CD8-positive, alpha-beta memory T cell (primary cell): ENCODE data around the gene MYLK4. TPM values are rescaled to one million over a fixed set of nuclear protein-coding genes. Genes with fewer than 3 reads are reported as not detected.
A peak's percentile ranks its signal among the peaks of the same experiment; 100 is the strongest.

ENCODE experiments used
- CTCF ChIA-PET: fragments of 350-600 bp; sonication (Branson Sonifier 250); formaldehyde crosslinking; loops from one replicate; lab custom pipeline; 2021; ENCODE audit warnings: antibody characterized with exemption; lab: Charles Lee
- POLR2A ChIA-PET: fragments of 350-600 bp; sonication (Branson Sonifier 250); formaldehyde crosslinking; loops from one replicate; lab custom pipeline; 2021; ENCODE audit warnings: antibody characterized with exemption; lab: Charles Lee
- DNase-seq, 5 donors: peaks; one replicate each; pipeline versions ENCODE4 v3.0.0 to v3.0.0-alpha.2; 2020 to 2022; ENCODE audit warnings: mixed read lengths in 1 of 5
- H3K27ac ChIP-seq: one replicate; pipeline ENCODE4 v1.7.0; 2013; ENCODE audit warnings: low read depth, mild to moderate bottlenecking, low read length, moderate library complexity
- H3K27me3 ChIP-seq: 2 replicates; pipeline ENCODE4 v1.7.0; 2013; ENCODE audit warnings: low read length, mild to moderate bottlenecking; ENCODE audit not compliant: insufficient read depth, poor library complexity, severe bottlenecking
- H3K36me3 ChIP-seq: 2 replicates; pipeline ENCODE4 v1.7.0; 2013; ENCODE audit warnings: mild to moderate bottlenecking, low read length, moderate library complexity; ENCODE audit not compliant: insufficient read depth
- H3K4me1 ChIP-seq: 2 replicates; pipeline ENCODE4 v1.7.0; 2013; ENCODE audit warnings: mild to moderate bottlenecking, low read length, moderate library complexity; ENCODE audit not compliant: insufficient read depth
- H3K4me3 ChIP-seq: 2 replicates; pipeline ENCODE4 v1.7.0; 2013; ENCODE audit warnings: mild to moderate bottlenecking, low read length
- H3K9me3 ChIP-seq: 2 replicates; pipeline ENCODE4 v1.7.0; 2013; ENCODE audit warnings: mild to moderate bottlenecking, low read length
- H3K27ac Mint-ChIP-seq, 8 donors: one replicate each; pipeline ENCODE4 v1.8.0; 2020 to 2021; ENCODE audit warnings: mixed read lengths in 8 of 8, mild to moderate bottlenecking in 6 of 8, inconsistent platforms in 3 of 8, moderate library complexity in 3 of 8
- H3K27me3 Mint-ChIP-seq, 2 donors: one replicate each; pipeline ENCODE4 v1.8.0; 2020 to 2021; ENCODE audit warnings: mixed read lengths in 2 of 2, mild to moderate bottlenecking in 1 of 2, moderate library complexity in 1 of 2
- H3K36me3 Mint-ChIP-seq, 3 donors: one replicate each; pipeline ENCODE4 v1.8.0; 2020 to 2021; ENCODE audit warnings: mixed read lengths in 3 of 3, inconsistent platforms in 1 of 3, mild to moderate bottlenecking in 1 of 3
- H3K4me1 Mint-ChIP-seq, 3 donors: one replicate each; pipeline ENCODE4 v1.8.0; 2020 to 2021; ENCODE audit warnings: mixed read lengths in 3 of 3, inconsistent platforms in 1 of 3, mild to moderate bottlenecking in 1 of 3
- H3K4me3 Mint-ChIP-seq, 7 donors: one replicate each; pipeline ENCODE4 v1.8.0; 2020 to 2021; ENCODE audit warnings: mixed read lengths in 7 of 7, mild to moderate bottlenecking in 6 of 7, moderate library complexity in 4 of 7, inconsistent platforms in 2 of 7
- H3K9me3 Mint-ChIP-seq, 5 donors: one replicate each; pipeline ENCODE4 v1.8.0; 2020 to 2022; ENCODE audit warnings: mixed read lengths in 5 of 5, mild to moderate bottlenecking in 3 of 5, moderate library complexity in 2 of 5, inconsistent platforms in 1 of 5
- polyA plus RNA-seq: library from polyadenylated mRNA; unstranded; fragments of 300-500 nt; fragmentation: Illumina TruSeq; gene quantifications from one replicate; pipeline ENCODE4 v1.2.3, GENCODE V29; 2021
- total RNA-seq, 2 experiments: library from RNA; stranded (reverse); gene quantifications; one replicate each; pipeline ENCODE4 v1.2.3, GENCODE V29; 2021

Gene MYLK4
- total and polyA plus RNA-seq, 3 experiments from 2014 or later: 0.22 to 0.24 (median 0.24) TPM

GRCh38 chr6:2669067-2669700, 81.5 kb downstream of the MYLK4 start:
- POLR2A ChIA-PET: no interaction called here
- peaks cover 2 to 3% of the 10 kb centered on the region in 2 donors for H3K27me3 Mint-ChIP-seq
- H3K4me1 Mint-ChIP-seq: no peaks in the 10 kb centered on the region
- Histone ChIP-seq H3K27me3 (no peaks in the 10 kb centered on the region), H3K4me3 (no peak overlapping the region), H3K4me1 (no peaks in the 10 kb centered on the region), H3K27ac (no peak overlapping the region), H3K9me3 (no peaks in the 10 kb centered on the region), H3K36me3 (no peaks in the 10 kb centered on the region)
- H3K4me3 Mint-ChIP-seq: peak overlapping the region in 1 of 7 donors; percentile 29
- no peak overlapping the region for H3K27ac Mint-ChIP-seq
- no peak for DNase-seq
- no peaks in the 10 kb centered on the region for H3K9me3 Mint-ChIP-seq
- H3K36me3 Mint-ChIP-seq: peaks cover 0 to 7% (median 0%) of the 10 kb centered on the region in 3 donors
- CTCF ChIA-PET: no interaction called here

GRCh38 chr6:2667617-2668016, 83.1 kb downstream of the MYLK4 start:
- no peaks in the 10 kb centered on the region for H3K9me3 Mint-ChIP-seq
- H3K36me3 Mint-ChIP-seq: peaks cover 0 to 2% (median 0%) of the 10 kb centered on the region in 3 donors
- H3K4me1 ChIP-seq: no peaks in the 10 kb centered on the region
- no peaks in the 10 kb centered on the region for H3K27me3 ChIP-seq
- no peaks in the 10 kb centered on the region for H3K36me3 ChIP-seq
- H3K4me3 ChIP-seq: no peak overlapping the region
- H3K27ac ChIP-seq: no peak overlapping the region
- H3K27me3 Mint-ChIP-seq: peaks cover 2 to 8% of the 10 kb centered on the region in 2 donors
- H3K27ac Mint-ChIP-seq: no peak overlapping the region
- no peak overlapping the region for H3K4me3 Mint-ChIP-seq
- no peaks in the 10 kb centered on the region for H3K9me3 ChIP-seq
- ChIA-PET POLR2A (no interaction called here), CTCF (no interaction called here)
- no peaks in the 10 kb centered on the region for H3K4me1 Mint-ChIP-seq
- no peak for DNase-seq

GRCh38 chr6:2666906-2667575, 83.7 kb downstream of the MYLK4 start:
- Mint-ChIP-seq H3K36me3 (peaks cover 0 to 2% (median 0%) of the 10 kb centered on the region in 3 donors), H3K27me3 (peaks cover 2 to 8% of the 10 kb centered on the region in 2 donors)

GRCh38 chr6:2665146-2666070, 85.3 kb downstream of the MYLK4 start:
- no peaks in the 10 kb centered on the region for H3K4me1 Mint-ChIP-seq
- DNase-seq: no peak
- CTCF ChIA-PET: no interaction called here

More at GRCh38 chr6:2666906-2667575, 83.7 kb downstream of the MYLK4 start:
- DNase-seq: no peak
- no peak overlapping the region for H3K4me3 ChIP-seq
- no peak overlapping the region for H3K4me3 Mint-ChIP-seq
- H3K27me3 ChIP-seq: no peaks in the 10 kb centered on the region
- CTCF ChIA-PET: no interaction called here
- H3K4me1 Mint-ChIP-seq: no peaks in the 10 kb centered on the region
- no peaks in the 10 kb centered on the region for H3K9me3 ChIP-seq
- no peaks in the 10 kb centered on the region for H3K9me3 Mint-ChIP-seq
- POLR2A ChIA-PET: no interaction called here
- H3K27ac ChIP-seq: no peak overlapping the region
- no peak overlapping the region for H3K27ac Mint-ChIP-seq
- no peaks in the 10 kb centered on the region for H3K36me3 ChIP-seq
- H3K4me1 ChIP-seq: no peaks in the 10 kb centered on the region

GRCh38 chr6:2663123-2663522, 87.6 kb downstream of the MYLK4 start:
- no peak for DNase-seq
- H3K27me3 ChIP-seq: no peaks in the 10 kb centered on the region
- H3K27ac ChIP-seq: no peak overlapping the region
- H3K9me3 Mint-ChIP-seq: no peaks in the 10 kb centered on the region
- ChIA-PET POLR2A (no interaction called here), CTCF (no interaction called here)
- no peaks in the 10 kb centered on the region for H3K4me1 Mint-ChIP-seq
- no peak overlapping the region for H3K27ac Mint-ChIP-seq
- H3K4me1 ChIP-seq: no peaks in the 10 kb centered on the region
- no peaks in the 10 kb centered on the region for H3K36me3 ChIP-seq
- no peaks in the 10 kb centered on the region for H3K36me3 Mint-ChIP-seq
- H3K9me3 ChIP-seq: no peaks in the 10 kb centered on the region
- no peak overlapping the region for H3K4me3 ChIP-seq
- H3K27me3 Mint-ChIP-seq: peaks cover 6 to 8% of the 10 kb centered on the region in 2 donors
- H3K4me3 Mint-ChIP-seq: no peak overlapping the region

More at GRCh38 chr6:2665146-2666070, 85.3 kb downstream of the MYLK4 start:
- H3K27me3 Mint-ChIP-seq: peaks cover 4 to 8% of the 10 kb centered on the region in 2 donors
- no peaks in the 10 kb centered on the region for H3K36me3 Mint-ChIP-seq
- POLR2A ChIA-PET: no interaction called here
- Histone ChIP-seq H3K4me3 (no peak overlapping the region), H3K4me1 (no peaks in the 10 kb centered on the region), H3K27me3 (no peaks in the 10 kb centered on the region), H3K9me3 (no peaks in the 10 kb centered on the region), H3K36me3 (no peaks in the 10 kb centered on the region), H3K27ac (no peak overlapping the region)
- no peak overlapping the region for H3K4me3 Mint-ChIP-seq
- no peaks in the 10 kb centered on the region for H3K9me3 Mint-ChIP-seq
- no peak overlapping the region for H3K27ac Mint-ChIP-seq

- Mint-ChIP-seq H3K27me3 (peaks cover 7 to 8% of the 10 kb centered on the region in 2 donors), H3K36me3 (no peaks in the 10 kb centered on the region), H3K4me1 (no peaks in the 10 kb centered on the region), H3K27ac (no peak overlapping the region), H3K9me3 (no peaks in the 10 kb centered on the region), H3K4me3 (no peak overlapping the region)
- Histone ChIP-seq H3K27me3 (no peaks in the 10 kb centered on the region), H3K4me1 (no peaks in the 10 kb centered on the region), H3K27ac (no peak overlapping the region), H3K4me3 (no peak overlapping the region), H3K36me3 (no peaks in the 10 kb centered on the region), H3K9me3 (no peaks in the 10 kb centered on the region)
- ChIA-PET POLR2A (no interaction called here), CTCF (interaction anchor here (1.4 kb wide), 1 partner anchor 27 kb away, joined by 4 read pairs; no protein-coding TSS in a partner anchor)
- no peak for DNase-seq
These were observed 89.1 kb downstream of the MYLK4 start for GRCh38 chr6:2661651-2662050.

- DNase-seq: no peak
- Mint-ChIP-seq H3K4me1 (no peaks in the 10 kb centered on the region), H3K4me3 (no peak overlapping the region), H3K9me3 (no peaks in the 10 kb centered on the region), H3K27me3 (peaks cover 6% of the 10 kb centered on the region in 2 donors), H3K36me3 (no peaks in the 10 kb centered on the region), H3K27ac (peak overlapping the region in 1 of 8 donors; percentile 12)
- POLR2A ChIA-PET: no interaction called here
- Histone ChIP-seq H3K4me1 (no peaks in the 10 kb centered on the region), H3K27me3 (no peaks in the 10 kb centered on the region), H3K9me3 (no peaks in the 10 kb centered on the region), H3K36me3 (no peaks in the 10 kb centered on the region), H3K4me3 (no peak overlapping the region), H3K27ac (no peak overlapping the region)
- CTCF ChIA-PET: interaction anchor here (1.4 kb wide), 1 partner anchor 1064 kb away, joined by 3 read pairs; no protein-coding TSS in a partner anchor
These were observed 90.8 kb downstream of the MYLK4 start for GRCh38 chr6:2659882-2660281.
